ENCODE data around the gene CHST5.
A peak's percentile ranks its signal among the peaks of the same experiment; 100 is the strongest.

The CHST5 gene

GRCh38 chr16:75494661-75495075 lies 41.2 kb downstream of the CHST5 start:
- no peak overlapping the region for H3K27ac ChIP-seq (ENCODE audit: low read depth in 2 of 2, low read length in 2 of 2)
- peaks cover 5 to 8% of the 10 kb centered on the region in 2 donors for H3K27me3 ChIP-seq (ENCODE audit: control insufficient read depth in 2 of 2, insufficient read depth in 2 of 2, low read length in 2 of 2)
- no peaks in the 10 kb centered on the region for H3K9me3 ChIP-seq (ENCODE audit: control insufficient read depth in 2 of 2, low read length in 2 of 2)
- no peaks in the 10 kb centered on the region for H3K36me3 ChIP-seq (ENCODE audit: control insufficient read depth in 2 of 2, insufficient read depth in 2 of 2, low read length in 2 of 2)
- peak overlapping the region; percentile 37 to 54 for H3K4me3 ChIP-seq (ENCODE audit: low read length in 2 of 2)
- peaks cover 0 to 4% of the 10 kb centered on the region in 2 donors for H3K4me1 ChIP-seq (ENCODE audit: control insufficient read depth in 2 of 2, insufficient read depth in 2 of 2, low read length in 2 of 2)
- peak overlapping the region; percentile 24 to 53 for H3K9ac ChIP-seq (ENCODE audit: low read depth in 1 of 2, low read length in 2 of 2)

GRCh38 chr16:75494184-75494583 lies 41.7 kb downstream of the CHST5 start:
- Histone ChIP-seq H3K4me3 (ENCODE audit: low read length in 2 of 2) (no peak overlapping the region), H3K9me3 (ENCODE audit: control insufficient read depth in 2 of 2, low read length in 2 of 2) (no peaks in the 10 kb centered on the region), H3K4me1 (ENCODE audit: control insufficient read depth in 2 of 2, insufficient read depth in 2 of 2, low read length in 2 of 2) (peaks cover 0 to 4% of the 10 kb centered on the region in 2 donors), H3K9ac (ENCODE audit: low read depth in 1 of 2, low read length in 2 of 2) (no peak overlapping the region), H3K27me3 (ENCODE audit: control insufficient read depth in 2 of 2, insufficient read depth in 2 of 2, low read length in 2 of 2) (peaks cover 5 to 8% of the 10 kb centered on the region in 2 donors), H3K36me3 (ENCODE audit: control insufficient read depth in 2 of 2, insufficient read depth in 2 of 2, low read length in 2 of 2) (no peaks in the 10 kb centered on the region), H3K27ac (ENCODE audit: low read depth in 2 of 2, low read length in 2 of 2) (no peak overlapping the region)

GRCh38 chr16:75491876-75492275 lies 44.0 kb downstream of the CHST5 start:
- Histone ChIP-seq H3K9ac (ENCODE audit: low read depth in 1 of 2, low read length in 2 of 2) (no peak overlapping the region), H3K36me3 (ENCODE audit: control insufficient read depth in 2 of 2, insufficient read depth in 2 of 2, low read length in 2 of 2) (no peaks in the 10 kb centered on the region), H3K27ac (ENCODE audit: low read depth in 2 of 2, low read length in 2 of 2) (no peak overlapping the region), H3K4me3 (ENCODE audit: low read length in 2 of 2) (no peak overlapping the region), H3K9me3 (ENCODE audit: control insufficient read depth in 2 of 2, low read length in 2 of 2) (no peaks in the 10 kb centered on the region), H3K27me3 (ENCODE audit: control insufficient read depth in 2 of 2, insufficient read depth in 2 of 2, low read length in 2 of 2) (peaks cover 5 to 8% of the 10 kb centered on the region in 2 donors), H3K4me1 (ENCODE audit: control insufficient read depth in 2 of 2, insufficient read depth in 2 of 2, low read length in 2 of 2) (peaks cover 4 to 11% of the 10 kb centered on the region in 2 donors)

- peaks cover 11 to 18% of the 10 kb centered on the region in 2 donors for H3K4me1 ChIP-seq (ENCODE audit: control insufficient read depth in 2 of 2, insufficient read depth in 2 of 2, low read length in 2 of 2)
- H3K9me3 ChIP-seq (ENCODE audit: control insufficient read depth in 2 of 2, low read length in 2 of 2) = no peaks in the 10 kb centered on the region
- no peaks in the 10 kb centered on the region for H3K36me3 ChIP-seq (ENCODE audit: control insufficient read depth in 2 of 2, insufficient read depth in 2 of 2, low read length in 2 of 2)
- no peak overlapping the region for H3K9ac ChIP-seq (ENCODE audit: low read depth in 1 of 2, low read length in 2 of 2)
- H3K27me3 ChIP-seq (ENCODE audit: control insufficient read depth in 2 of 2, insufficient read depth in 2 of 2, low read length in 2 of 2) = no peaks in the 10 kb centered on the region
- no peak overlapping the region for H3K4me3 ChIP-seq (ENCODE audit: low read length in 2 of 2)
- H3K27ac ChIP-seq (ENCODE audit: low read depth in 2 of 2, low read length in 2 of 2) = no peak overlapping the region
Observed at GRCh38 chr16:75488322-75488721, 47.6 kb downstream of the CHST5 start.

- Histone ChIP-seq H3K9ac (ENCODE audit: low read depth in 1 of 2, low read length in 2 of 2) (peak overlapping the region; percentile 18 to 42), H3K9me3 (ENCODE audit: control insufficient read depth in 2 of 2, low read length in 2 of 2) (no peaks in the 10 kb centered on the region), H3K4me3 (ENCODE audit: low read length in 2 of 2) (peak overlapping the region; percentile 8 to 56), H3K27me3 (ENCODE audit: control insufficient read depth in 2 of 2, insufficient read depth in 2 of 2, low read length in 2 of 2) (no peaks in the 10 kb centered on the region), H3K36me3 (ENCODE audit: control insufficient read depth in 2 of 2, insufficient read depth in 2 of 2, low read length in 2 of 2) (no peaks in the 10 kb centered on the region), H3K4me1 (ENCODE audit: control insufficient read depth in 2 of 2, insufficient read depth in 2 of 2, low read length in 2 of 2) (peaks cover 11 to 18% of the 10 kb centered on the region in 2 donors), H3K27ac (ENCODE audit: low read depth in 2 of 2, low read length in 2 of 2) (peak overlapping the region; percentile 80)
Observed at GRCh38 chr16:75486676-75487313, 49.1 kb downstream of the CHST5 start.

GRCh38 chr16:75486014-75486675 lies 49.8 kb downstream of the CHST5 start:
- peaks cover 11 to 18% of the 10 kb centered on the region in 2 donors for H3K4me1 ChIP-seq (ENCODE audit: control insufficient read depth in 2 of 2, insufficient read depth in 2 of 2, low read length in 2 of 2)
- H3K27ac ChIP-seq (ENCODE audit: low read depth in 2 of 2, low read length in 2 of 2) = peak overlapping the region; percentile 80
- H3K9me3 ChIP-seq (ENCODE audit: control insufficient read depth in 2 of 2, low read length in 2 of 2) = no peaks in the 10 kb centered on the region
- H3K4me3 ChIP-seq (ENCODE audit: low read length in 2 of 2) = peak overlapping the region; percentile 8 to 56
- no peaks in the 10 kb centered on the region for H3K27me3 ChIP-seq (ENCODE audit: control insufficient read depth in 2 of 2, insufficient read depth in 2 of 2, low read length in 2 of 2)
- peak overlapping the region in 1 of 2 donors; percentile 42 for H3K9ac ChIP-seq (ENCODE audit: low read depth in 1 of 2, low read length in 2 of 2)
- no peaks in the 10 kb centered on the region for H3K36me3 ChIP-seq (ENCODE audit: control insufficient read depth in 2 of 2, insufficient read depth in 2 of 2, low read length in 2 of 2)

- Histone ChIP-seq H3K9me3 (ENCODE audit: control insufficient read depth in 2 of 2, low read length in 2 of 2) (no peaks in the 10 kb centered on the region), H3K27me3 (ENCODE audit: control insufficient read depth in 2 of 2, insufficient read depth in 2 of 2, low read length in 2 of 2) (no peaks in the 10 kb centered on the region), H3K27ac (ENCODE audit: low read depth in 2 of 2, low read length in 2 of 2) (peak overlapping the region; percentile 80), H3K9ac (ENCODE audit: low read depth in 1 of 2, low read length in 2 of 2) (no peak overlapping the region), H3K4me3 (ENCODE audit: low read length in 2 of 2) (no peak overlapping the region), H3K4me1 (ENCODE audit: control insufficient read depth in 2 of 2, insufficient read depth in 2 of 2, low read length in 2 of 2) (peaks cover 11 to 18% of the 10 kb centered on the region in 2 donors), H3K36me3 (ENCODE audit: control insufficient read depth in 2 of 2, insufficient read depth in 2 of 2, low read length in 2 of 2) (no peaks in the 10 kb centered on the region)
Observed at GRCh38 chr16:75485230-75486013, 50.5 kb downstream of the CHST5 start.

- H3K4me1 ChIP-seq (ENCODE audit: control insufficient read depth in 2 of 2, insufficient read depth in 2 of 2, low read length in 2 of 2) = peaks cover 11 to 18% of the 10 kb centered on the region in 2 donors
- no peaks in the 10 kb centered on the region for H3K27me3 ChIP-seq (ENCODE audit: control insufficient read depth in 2 of 2, insufficient read depth in 2 of 2, low read length in 2 of 2)
- no peak overlapping the region for H3K9ac ChIP-seq (ENCODE audit: low read depth in 1 of 2, low read length in 2 of 2)
- H3K36me3 ChIP-seq (ENCODE audit: control insufficient read depth in 2 of 2, insufficient read depth in 2 of 2, low read length in 2 of 2) = no peaks in the 10 kb centered on the region
- H3K27ac ChIP-seq (ENCODE audit: low read depth in 2 of 2, low read length in 2 of 2) = no peak overlapping the region
- H3K9me3 ChIP-seq (ENCODE audit: control insufficient read depth in 2 of 2, low read length in 2 of 2) = no peaks in the 10 kb centered on the region
- H3K4me3 ChIP-seq (ENCODE audit: low read length in 2 of 2) = no peak overlapping the region
Observed at GRCh38 chr16:75483222-75483621, 52.7 kb downstream of the CHST5 start.

- H3K9ac ChIP-seq (ENCODE audit: low read depth in 1 of 2, low read length in 2 of 2) = no peak overlapping the region
Observed at GRCh38 chr16:75482434-75483205, 53.3 kb downstream of the CHST5 start.

More at GRCh38 chr16:75482434-75483205, 53.3 kb downstream of the CHST5 start:
- no peak overlapping the region for H3K27ac ChIP-seq (ENCODE audit: low read depth in 2 of 2, low read length in 2 of 2)
- H3K36me3 ChIP-seq (ENCODE audit: control insufficient read depth in 2 of 2, insufficient read depth in 2 of 2, low read length in 2 of 2) = no peaks in the 10 kb centered on the region
- H3K4me3 ChIP-seq (ENCODE audit: low read length in 2 of 2) = no peak overlapping the region
- no peaks in the 10 kb centered on the region for H3K27me3 ChIP-seq (ENCODE audit: control insufficient read depth in 2 of 2, insufficient read depth in 2 of 2, low read length in 2 of 2)
- H3K9me3 ChIP-seq (ENCODE audit: control insufficient read depth in 2 of 2, low read length in 2 of 2) = no peaks in the 10 kb centered on the region
- H3K4me1 ChIP-seq (ENCODE audit: control insufficient read depth in 2 of 2, insufficient read depth in 2 of 2, low read length in 2 of 2) = peaks cover 11 to 18% of the 10 kb centered on the region in 2 donors

All from mucosa of rectum (tissue), 2 donors.